Colonic mucosa (tissue), 4 donors: ENCODE data around the gene CERS6. TPM values are rescaled to one million over a fixed set of nuclear protein-coding genes. Genes with fewer than 3 reads are reported as not detected.

Experiments used
- DNase-seq: peaks from one replicate; pipeline ENCODE4 v3.0.0-alpha.2; 2020
- H3K27ac ChIP-seq: fragments of 200-600 bp; one replicate; pipeline ENCODE4 v1.8.0; 2021
- H3K27me3 ChIP-seq: fragments of 200-600 bp; one replicate; pipeline ENCODE4 v1.8.0; 2021
- H3K36me3 ChIP-seq: fragments of 200-600 bp; one replicate; pipeline ENCODE4 v1.8.0; 2021
- H3K4me1 ChIP-seq: fragments of 200-600 bp; one replicate; pipeline ENCODE4 v1.8.0; 2021; ENCODE audit warnings: mild to moderate bottlenecking
- H3K4me3 ChIP-seq: fragments of 200-600 bp; one replicate; pipeline ENCODE4 v1.8.0; 2021
- H3K9ac ChIP-seq, 2 donors: one replicate each; pipeline ENCODE4 v1.7.0; 2013; ENCODE audit warnings: control low read depth in 2 of 2, low read depth in 2 of 2, low read length in 2 of 2
- H3K9me3 ChIP-seq: fragments of 200-600 bp; one replicate; pipeline ENCODE4 v1.8.0; 2021
- CTCF ChIP-seq: fragments of 200-600 bp; IDR thresholded peaks from one replicate; pipeline ENCODE4 v1.8.0; 2022; ENCODE audit warnings: antibody characterized with exemption, mild to moderate bottlenecking
- intact Hi-C: fragments of 100-400 bp; cut with DNase I; formaldehyde crosslinking; loops from one replicate; pipeline ENCODE4 v1.14.1; 2022
- total RNA-seq, 2 donors: library from RNA; stranded (reverse); fragmentation: NEBNext Ultra II Directional in 1 of 2; extraction: Animal tissue kit (Norgen Biotek cat#: 25700) in 1 of 2; gene quantifications; one replicate each; pipeline ENCODE4 v1.2.1, GENCODE V29; 2021
- donor health status: healthy.
- donor health status: DM: no; HTN: no; CAD: no.
- donor health status: DM: no; HTN: no; CAD: no.

The CERS6 gene
- total RNA-seq, 2 donors from 2014 or later, result 56.7 to 75.9 TPM

- H3K27ac ChIP-seq, result no peak overlapping the region
- no peak for DNase-seq
- intact Hi-C loops, result no loop called here
- no peaks in the 10 kb centered on the region for H3K36me3 ChIP-seq
- no peaks in the 10 kb centered on the region for H3K9me3 ChIP-seq
- H3K4me3 ChIP-seq, result no peak overlapping the region
- H3K4me1 ChIP-seq, result peaks cover 6% of the 10 kb centered on the region
- no peak for TF ChIP-seq CTCF
- no peak overlapping the region for H3K9ac ChIP-seq
- H3K27me3 ChIP-seq, result no peaks in the 10 kb centered on the region
Observed at GRCh38 chr2:168603439-168603961, 147.4 kb downstream of the CERS6 start.

- H3K4me1 ChIP-seq, result peaks cover 6% of the 10 kb centered on the region
- no peaks in the 10 kb centered on the region for H3K9me3 ChIP-seq
- no peak overlapping the region for H3K9ac ChIP-seq
- intact Hi-C loops, result no loop called here
- no peak overlapping the region for H3K4me3 ChIP-seq
- no peak overlapping the region for H3K27ac ChIP-seq
- H3K36me3 ChIP-seq, result no peaks in the 10 kb centered on the region
- no peak for DNase-seq
- TF ChIP-seq CTCF, result no peak
- no peaks in the 10 kb centered on the region for H3K27me3 ChIP-seq
Observed at GRCh38 chr2:168604252-168604651, 148.2 kb downstream of the CERS6 start.

- H3K4me1 ChIP-seq, result no peaks in the 10 kb centered on the region
- H3K9ac ChIP-seq, result no peak overlapping the region
- H3K27ac ChIP-seq, result no peak overlapping the region
- no peaks in the 10 kb centered on the region for H3K9me3 ChIP-seq
- intact Hi-C loops, result no loop called here
- H3K4me3 ChIP-seq, result no peak overlapping the region
- H3K36me3 ChIP-seq, result no peaks in the 10 kb centered on the region
- no peaks in the 10 kb centered on the region for H3K27me3 ChIP-seq
- no peak for TF ChIP-seq CTCF
- no peak for DNase-seq
Observed at GRCh38 chr2:168607992-168608391, 151.9 kb downstream of the CERS6 start.

- no peak for TF ChIP-seq CTCF
- no peaks in the 10 kb centered on the region for H3K27me3 ChIP-seq
- H3K4me3 ChIP-seq, result no peak overlapping the region
- H3K27ac ChIP-seq, result no peak overlapping the region
- no peak for DNase-seq
- intact Hi-C loops, result no loop called here
- no peaks in the 10 kb centered on the region for H3K36me3 ChIP-seq
- H3K9me3 ChIP-seq, result no peaks in the 10 kb centered on the region
- no peaks in the 10 kb centered on the region for H3K4me1 ChIP-seq
- no peak overlapping the region for H3K9ac ChIP-seq
Observed at GRCh38 chr2:168608796-168609195, 152.7 kb downstream of the CERS6 start.

GRCh38 chr2:168611091-168611490 is 155.0 kb downstream of the CERS6 start:
- H3K27me3 ChIP-seq, result no peaks in the 10 kb centered on the region
- H3K27ac ChIP-seq, result no peak overlapping the region
- no peaks in the 10 kb centered on the region for H3K4me1 ChIP-seq
- no peak overlapping the region for H3K9ac ChIP-seq
- DNase-seq, result no peak
- H3K36me3 ChIP-seq, result no peaks in the 10 kb centered on the region
- intact Hi-C loops, result no loop called here
- H3K9me3 ChIP-seq, result no peaks in the 10 kb centered on the region
- no peak overlapping the region for H3K4me3 ChIP-seq
- TF ChIP-seq CTCF, result no peak
